Pulmonary artery endothelial cell (primary cell): Measurements from ENCODE around the gene PTER. TPM values are rescaled to one million over a fixed set of nuclear protein-coding genes. Genes with fewer than 3 reads are reported as not detected.

Experiments used
- DNase-seq: peaks from one replicate; pipeline ENCODE4 v3.0.0-alpha.2; 2011; ENCODE audit warnings: low read depth, low spot score
- total RNA-seq: library from RNA; depleted of rRNA; stranded (reverse); fragments of >200 nt; gene quantifications from 2 replicates; pipeline ENCODE4 v1.2.3, GENCODE V29; 2014

PTER gene
- total RNA-seq, 1 donor from 2014 or later = 6.4 TPM

GRCh38 chr10:16466001-16466400 is 29.2 kb downstream of the PTER start:
- no peak for DNase-seq

- DNase-seq = peak; percentile 37
Measured at GRCh38 chr10:16470747-16471146, 33.9 kb downstream of the PTER start.

- no peak for DNase-seq
Measured at GRCh38 chr10:16472828-16473227, 36.0 kb downstream of the PTER start.

- DNase-seq = no peak
Measured at GRCh38 chr10:16477757-16478156, 40.9 kb downstream of the PTER start.

GRCh38 chr10:16478801-16479200 is 42.0 kb downstream of the PTER start:
- no peak for DNase-seq

- no peak for DNase-seq
Measured at GRCh38 chr10:16481052-16481728, 44.4 kb downstream of the PTER start.

GRCh38 chr10:16483241-16483917 is 46.6 kb downstream of the PTER start:
- DNase-seq = no peak

GRCh38 chr10:16490511-16490910 is 53.7 kb downstream of the PTER start:
- DNase-seq = no peak

- no peak for DNase-seq
Measured at GRCh38 chr10:16491933-16492332, 55.1 kb downstream of the PTER start.

GRCh38 chr10:16493884-16494536 is 57.2 kb downstream of the PTER start:
- DNase-seq = no peak

- DNase-seq = no peak
Measured at GRCh38 chr10:16497911-16498310, 61.1 kb downstream of the PTER start.

- DNase-seq = no peak
Measured at GRCh38 chr10:16505161-16505560, 68.4 kb downstream of the PTER start.

- DNase-seq = no peak
Measured at GRCh38 chr10:16509996-16510395, 73.2 kb downstream of the PTER start.

- DNase-seq = no peak
Measured at GRCh38 chr10:16510843-16511242, 74.0 kb downstream of the PTER start.

- no peak for DNase-seq
Measured at GRCh38 chr10:16518822-16519221, 82.0 kb downstream of the PTER start.

- no peak for DNase-seq
Measured at GRCh38 chr10:16519250-16519907, 82.6 kb downstream of the PTER start.

GRCh38 chr10:16519908-16520861 is 83.4 kb downstream of the PTER start:
- no peak for DNase-seq

GRCh38 chr10:16520900-16521299 is 84.1 kb downstream of the PTER start:
- DNase-seq = no peak

GRCh38 chr10:16521311-16522016 is 84.7 kb downstream of the PTER start, which contains the start of gene C1QL3:
C1QL3 (minus strand) TSS chr10:16521879; CDS start chr10:16521065, 814 bp downstream.
- DNase-seq = no peak

GRCh38 chr10:16527452-16527851 is 90.6 kb downstream of the PTER start:
- DNase-seq = no peak
